PFSK-1 (cell line): Measurements from ENCODE around the gene SERPINF2.

Experiments used
- FOXP2 ChIP-seq: optimal IDR thresholded peaks from 2 replicates; pipeline ENCODE3; 2011; ENCODE audit warnings: borderline replicate concordance, control low read depth, inconsistent platforms; ENCODE audit not compliant: insufficient read depth; ENCODE audit errors: extremely low read length, extremely low read depth
- POLR2AphosphoS5 ChIP-seq: IDR thresholded peaks from 2 replicates; pipeline ENCODE4 v1.6.1; 2012; ENCODE audit warnings: low read depth, mild to moderate bottlenecking, control low read depth, low read length, moderate library complexity
- SIN3A ChIP-seq: IDR thresholded peaks from 2 replicates; pipeline ENCODE4 v1.6.1; 2012; ENCODE audit warnings: mild to moderate bottlenecking, low read length, moderate library complexity, borderline replicate concordance; ENCODE audit not compliant: insufficient read depth
- TAF1 ChIP-seq: IDR thresholded peaks from 2 replicates; pipeline ENCODE4 v1.6.1; 2012; ENCODE audit warnings: low read length, control low read depth, borderline replicate concordance; ENCODE audit not compliant: insufficient read depth
- TF ChIP-seq, protein P1 (sequence below), 2 experiments: IDR thresholded peaks; 2 replicates each; pipeline versions ENCODE4 v1.6.1 to v1.8.0; 2011 to 2012; ENCODE audit warnings: low read depth in 2 of 2, low read length in 2 of 2, control low read depth in 1 of 2, inconsistent platforms in 1 of 2, mild to moderate bottlenecking in 1 of 2, moderate library complexity in 1 of 2; ENCODE audit not compliant: insufficient read depth in 1 of 2

- no peak for TF ChIP-seq POLR2AphosphoS5
- TF ChIP-seq FOXP2, result no peak
- TF ChIP-seq, protein P1, sequence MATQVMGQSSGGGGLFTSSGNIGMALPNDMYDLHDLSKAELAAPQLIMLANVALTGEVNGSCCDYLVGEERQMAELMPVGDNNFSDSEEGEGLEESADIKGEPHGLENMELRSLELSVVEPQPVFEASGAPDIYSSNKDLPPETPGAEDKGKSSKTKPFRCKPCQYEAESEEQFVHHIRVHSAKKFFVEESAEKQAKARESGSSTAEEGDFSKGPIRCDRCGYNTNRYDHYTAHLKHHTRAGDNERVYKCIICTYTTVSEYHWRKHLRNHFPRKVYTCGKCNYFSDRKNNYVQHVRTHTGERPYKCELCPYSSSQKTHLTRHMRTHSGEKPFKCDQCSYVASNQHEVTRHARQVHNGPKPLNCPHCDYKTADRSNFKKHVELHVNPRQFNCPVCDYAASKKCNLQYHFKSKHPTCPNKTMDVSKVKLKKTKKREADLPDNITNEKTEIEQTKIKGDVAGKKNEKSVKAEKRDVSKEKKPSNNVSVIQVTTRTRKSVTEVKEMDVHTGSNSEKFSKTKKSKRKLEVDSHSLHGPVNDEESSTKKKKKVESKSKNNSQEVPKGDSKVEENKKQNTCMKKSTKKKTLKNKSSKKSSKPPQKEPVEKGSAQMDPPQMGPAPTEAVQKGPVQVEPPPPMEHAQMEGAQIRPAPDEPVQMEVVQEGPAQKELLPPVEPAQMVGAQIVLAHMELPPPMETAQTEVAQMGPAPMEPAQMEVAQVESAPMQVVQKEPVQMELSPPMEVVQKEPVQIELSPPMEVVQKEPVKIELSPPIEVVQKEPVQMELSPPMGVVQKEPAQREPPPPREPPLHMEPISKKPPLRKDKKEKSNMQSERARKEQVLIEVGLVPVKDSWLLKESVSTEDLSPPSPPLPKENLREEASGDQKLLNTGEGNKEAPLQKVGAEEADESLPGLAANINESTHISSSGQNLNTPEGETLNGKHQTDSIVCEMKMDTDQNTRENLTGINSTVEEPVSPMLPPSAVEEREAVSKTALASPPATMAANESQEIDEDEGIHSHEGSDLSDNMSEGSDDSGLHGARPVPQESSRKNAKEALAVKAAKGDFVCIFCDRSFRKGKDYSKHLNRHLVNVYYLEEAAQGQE (IDR thresholded peaks at IDR 0.05; ENCODE audit: insufficient read depth in 1 of 2, low read depth in 2 of 2, low read length in 2 of 2), result no peak
- TF ChIP-seq TAF1, result no peak
- no peak for TF ChIP-seq SIN3A
Measured at GRCh38 chr17:1715803-1716075, 26.9 kb upstream of the SERPINF2 start.
